Measurements from ENCODE around the gene MAVS.
"Not testable (repeated sequence)": the region's sequence is repeated elsewhere in the genome, so short reads cannot be mapped to it uniquely, and the experiment has no call there.

Gene MAVS

DNA sequence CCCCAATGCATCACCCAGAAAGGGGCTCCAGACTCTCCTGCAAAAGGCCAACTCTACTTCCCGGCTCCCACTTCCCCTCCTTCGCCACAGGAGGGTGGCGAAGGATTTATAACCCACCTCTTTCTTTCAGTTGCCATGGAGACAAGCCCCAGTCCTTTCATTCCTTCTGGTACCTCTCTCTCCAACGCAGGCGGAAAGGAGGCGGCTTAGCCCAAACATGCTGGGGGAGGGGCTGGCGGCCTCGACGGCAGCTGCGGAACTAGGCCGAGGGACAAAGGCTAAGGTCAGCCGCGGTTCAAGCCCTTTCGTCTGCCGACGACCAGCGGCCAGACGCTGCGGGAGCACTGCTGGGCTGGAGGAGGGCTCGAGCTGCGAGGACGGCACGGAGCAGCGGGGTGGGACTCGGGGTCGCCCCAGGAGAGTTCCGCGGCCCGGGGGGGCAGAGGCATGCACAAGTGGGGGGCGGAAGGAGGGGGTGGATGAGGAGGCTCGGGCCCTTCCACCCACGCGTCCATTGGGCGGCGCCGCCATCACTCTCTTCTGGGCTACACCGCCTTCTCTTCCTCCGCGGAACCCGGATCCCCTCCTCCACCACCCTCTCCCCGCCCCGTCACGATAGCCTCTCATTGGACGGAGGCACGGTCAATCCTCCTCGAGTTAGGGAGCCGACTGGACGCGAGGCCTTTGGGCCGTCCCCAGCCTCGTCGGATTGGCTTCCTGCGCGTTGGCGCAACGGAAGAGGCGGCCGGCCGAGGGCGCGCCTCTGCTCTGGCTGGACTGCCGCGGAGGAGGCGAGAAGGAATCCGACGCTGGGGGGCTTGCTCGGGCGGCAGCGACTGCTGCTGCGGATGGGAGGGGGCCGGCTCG, 42.2 kb downstream of the MAVS start, which contains the start of gene PANK2:
Gene PANK2, plus strand, starts transcription at position 766 of the 867 bp plus-strand sequence.
- DNase-seq (peak; percentile 96 to 97 (median 97)), ATAC-seq (replicated peaks) (peak; percentile 93)
- peak within 1 kb of the TSS; percentile 97 for H3K27ac Mint-ChIP-seq
- peaks cover 35% of the 10 kb centered on the region for H3K36me3 Mint-ChIP-seq (ENCODE audit: insufficient read depth)
- no peaks in the 10 kb centered on the region for H3K27me3 Mint-ChIP-seq
- no peaks in the 10 kb centered on the region for H3K9me3 Mint-ChIP-seq
- H3K4me1 Mint-ChIP-seq (ENCODE audit: low read depth in 2 of 2): peaks cover 41 to 53% of the 10 kb centered on the region in 2 donors
- peak within 1 kb of the TSS; percentile 100 for H3K4me3 Mint-ChIP-seq

GRCh38 chr20:3889489-3890397, 43.1 kb downstream of the MAVS start:
- peak in 1 of 3 experiments; percentile 7 for DNase-seq
- no peaks in the 10 kb centered on the region for H3K27me3 Mint-ChIP-seq
- peak overlapping the region; percentile 100 for H3K4me3 Mint-ChIP-seq
- peak; percentile 6 for ATAC-seq (replicated peaks)
- H3K4me1 Mint-ChIP-seq (ENCODE audit: low read depth in 2 of 2): peaks cover 42 to 55% of the 10 kb centered on the region in 2 donors
- H3K9me3 Mint-ChIP-seq: no peaks in the 10 kb centered on the region
- H3K36me3 Mint-ChIP-seq (ENCODE audit: insufficient read depth): peaks cover 38% of the 10 kb centered on the region
- peak overlapping the region; percentile 97 for H3K27ac Mint-ChIP-seq

DNA sequence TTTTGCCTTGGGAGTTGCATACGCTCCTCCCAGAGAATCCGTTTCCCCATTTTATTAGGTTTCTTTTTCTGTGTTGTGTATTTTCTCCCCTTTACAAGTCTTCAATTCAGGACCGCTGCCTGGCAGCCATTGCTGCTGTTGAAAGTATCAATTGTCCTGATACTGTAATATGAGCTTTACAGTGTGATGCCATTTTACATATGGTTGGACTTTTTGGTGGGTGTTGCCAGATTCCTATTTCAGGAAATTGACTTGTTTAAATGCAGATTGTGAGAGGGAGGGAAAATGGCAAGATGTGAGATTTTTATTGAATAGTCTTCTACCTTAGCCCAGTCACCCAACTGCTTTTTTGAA, 43.7 kb downstream of the MAVS start:
- Mint-ChIP-seq H3K27ac (peak overlapping the region; percentile 97), H3K4me1 (ENCODE audit: low read depth in 2 of 2) (peaks cover 45 to 58% of the 10 kb centered on the region in 2 donors), H3K27me3 (no peaks in the 10 kb centered on the region), H3K9me3 (no peaks in the 10 kb centered on the region), H3K4me3 (peak overlapping the region; percentile 100), H3K36me3 (ENCODE audit: insufficient read depth) (peaks cover 42% of the 10 kb centered on the region)
- ATAC-seq (replicated peaks): no peak
- DNase-seq: no peak

GRCh38 chr20:3890999-3891929, 44.6 kb downstream of the MAVS start:
- ATAC-seq (replicated peaks): no peak
- H3K27me3 Mint-ChIP-seq: no peaks in the 10 kb centered on the region
- H3K4me3 Mint-ChIP-seq: peak overlapping the region; percentile 100
- peaks cover 46 to 62% of the 10 kb centered on the region in 2 donors for H3K4me1 Mint-ChIP-seq (ENCODE audit: low read depth in 2 of 2)
- peaks cover 45% of the 10 kb centered on the region for H3K36me3 Mint-ChIP-seq (ENCODE audit: insufficient read depth)
- H3K9me3 Mint-ChIP-seq: no peaks in the 10 kb centered on the region
- H3K27ac Mint-ChIP-seq: peak overlapping the region; percentile 97
- DNase-seq: no peak

DNA sequence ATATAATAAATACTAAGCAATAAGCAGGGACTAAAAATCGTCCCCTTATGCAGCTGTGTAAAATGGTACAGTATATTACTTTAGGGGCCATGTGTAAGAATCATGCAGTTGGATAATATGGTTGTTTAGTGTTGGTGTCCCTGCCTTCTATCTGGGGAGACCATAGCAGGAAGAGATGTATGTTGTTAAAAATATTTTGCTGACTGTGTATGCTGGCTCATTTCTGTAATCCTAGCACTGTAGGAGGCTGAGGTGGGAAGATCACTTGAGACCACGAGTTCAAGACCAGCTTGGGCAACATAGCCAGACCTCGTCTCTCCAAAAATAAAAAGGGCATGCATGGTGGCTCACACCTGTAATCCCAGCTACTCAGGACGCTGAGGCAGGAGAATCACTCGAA, 48.2 kb downstream of the MAVS start:
- ATAC-seq (replicated peaks) (no peak), DNase-seq (no peak)
- H3K27me3 Mint-ChIP-seq: no peaks in the 10 kb centered on the region
- H3K9me3 Mint-ChIP-seq: no peaks in the 10 kb centered on the region
- peak overlapping the region; percentile 52 to 78 for H3K4me3 Mint-ChIP-seq
- H3K4me1 Mint-ChIP-seq (ENCODE audit: low read depth in 2 of 2): peaks cover 59 to 74% of the 10 kb centered on the region in 2 donors
- peak overlapping the region in 1 of 2 donors; percentile 75 for H3K27ac Mint-ChIP-seq
- peaks cover 45% of the 10 kb centered on the region for H3K36me3 Mint-ChIP-seq (ENCODE audit: insufficient read depth)

DNA sequence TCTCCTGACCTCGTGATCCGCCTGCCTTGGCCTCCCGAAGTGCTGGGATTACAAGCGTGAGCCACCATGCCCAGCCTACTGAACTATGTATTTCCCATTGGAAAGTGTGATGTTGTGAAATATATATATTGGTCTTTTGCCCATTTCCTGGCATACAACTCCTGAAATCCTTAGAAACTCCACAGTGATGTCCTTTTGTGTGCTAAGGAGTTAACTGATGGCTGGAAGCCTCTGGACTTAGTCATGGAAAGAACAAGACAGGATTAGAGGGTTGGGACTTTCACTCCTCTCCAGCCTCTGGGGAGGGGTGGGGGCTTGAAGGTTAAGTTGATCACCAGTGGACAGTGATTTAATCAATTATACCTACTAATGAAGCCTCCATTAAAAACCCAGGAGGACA, 49.7 kb downstream of the MAVS start:
- DNase-seq (no peak), ATAC-seq (replicated peaks) (no peak)
- no peaks in the 10 kb centered on the region for H3K9me3 Mint-ChIP-seq
- H3K4me1 Mint-ChIP-seq (ENCODE audit: low read depth in 2 of 2): peaks cover 57 to 74% of the 10 kb centered on the region in 2 donors
- H3K27ac Mint-ChIP-seq: peak overlapping the region; percentile 88 to 90
- peak overlapping the region; percentile 77 to 78 for H3K4me3 Mint-ChIP-seq
- H3K36me3 Mint-ChIP-seq (ENCODE audit: insufficient read depth): peaks cover 34% of the 10 kb centered on the region
- no peaks in the 10 kb centered on the region for H3K27me3 Mint-ChIP-seq

- DNase-seq: no peak
- ATAC-seq (replicated peaks): peak; percentile 32
- H3K36me3 Mint-ChIP-seq (ENCODE audit: insufficient read depth): peaks cover 32% of the 10 kb centered on the region
- H3K27me3 Mint-ChIP-seq: no peaks in the 10 kb centered on the region
- no peaks in the 10 kb centered on the region for H3K9me3 Mint-ChIP-seq
- H3K4me3 Mint-ChIP-seq: peak overlapping the region; percentile 77 to 78
- peak overlapping the region; percentile 88 to 90 for H3K27ac Mint-ChIP-seq
- peaks cover 59 to 74% of the 10 kb centered on the region in 2 donors for H3K4me1 Mint-ChIP-seq (ENCODE audit: low read depth in 2 of 2)
These were observed 50.4 kb downstream of the MAVS start for GRCh38 chr20:3896853-3897583.

DNA sequence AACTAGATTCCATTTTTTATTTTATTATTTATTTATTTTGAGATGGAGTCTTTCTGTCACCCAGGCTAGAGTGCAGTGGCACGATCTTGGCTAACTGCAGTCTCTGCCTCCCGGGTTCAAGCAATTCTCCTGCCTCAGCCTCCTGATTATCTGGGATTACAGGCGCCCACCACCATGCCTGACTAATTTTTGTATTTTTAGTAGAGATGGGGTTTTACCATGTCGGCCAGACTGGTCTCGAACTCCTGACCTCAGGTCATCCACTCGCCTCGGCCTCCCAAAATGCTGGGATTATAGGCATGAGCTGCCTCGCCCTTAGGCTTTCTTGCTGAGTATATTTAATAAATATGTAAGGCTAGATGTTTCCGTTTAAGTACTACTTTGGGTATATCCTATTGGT, 51.5 kb downstream of the MAVS start:
- H3K4me3 Mint-ChIP-seq: peak overlapping the region in 1 of 2 donors; percentile 78
- not testable (repeated sequence) for ATAC-seq (replicated peaks); H3K9me3 Mint-ChIP-seq; H3K27me3 Mint-ChIP-seq; DNase-seq
- H3K36me3 Mint-ChIP-seq (ENCODE audit: insufficient read depth): peaks cover 30% of the 10 kb centered on the region
- peaks cover 59 to 74% of the 10 kb centered on the region in 2 donors for H3K4me1 Mint-ChIP-seq (ENCODE audit: low read depth in 2 of 2)
- H3K27ac Mint-ChIP-seq: peak overlapping the region in 1 of 2 donors; percentile 5

DNA sequence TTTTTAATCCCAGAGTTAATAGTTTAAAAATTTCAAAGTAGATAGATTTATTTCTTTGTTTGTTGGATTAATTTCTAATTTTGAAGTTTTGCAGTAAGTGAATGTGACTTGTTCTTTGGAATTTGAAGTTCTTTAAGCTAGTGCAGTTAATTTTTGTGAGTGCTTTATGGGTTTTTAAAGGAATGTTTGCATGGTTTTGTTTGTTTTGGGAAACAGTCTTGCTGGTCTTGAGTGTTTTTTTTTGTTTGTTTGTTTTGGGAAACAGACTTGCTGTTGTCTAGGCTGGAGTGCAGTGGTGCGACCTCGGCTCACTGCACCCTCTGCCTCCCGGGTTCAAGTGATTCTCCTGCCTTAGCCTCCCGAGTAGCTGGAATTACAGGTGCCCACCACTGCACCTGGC, 52.0 kb downstream of the MAVS start:
- DNase-seq (no peak), ATAC-seq (replicated peaks) (no peak)
- peaks cover 55 to 74% of the 10 kb centered on the region in 2 donors for H3K4me1 Mint-ChIP-seq (ENCODE audit: low read depth in 2 of 2)
- H3K36me3 Mint-ChIP-seq (ENCODE audit: insufficient read depth): peaks cover 28% of the 10 kb centered on the region
- H3K4me3 Mint-ChIP-seq: peak overlapping the region; percentile 46 to 78
- H3K27me3 Mint-ChIP-seq: no peaks in the 10 kb centered on the region
- H3K27ac Mint-ChIP-seq: peak overlapping the region in 1 of 2 donors; percentile 5
- H3K9me3 Mint-ChIP-seq: no peaks in the 10 kb centered on the region

- ATAC-seq (replicated peaks): no peak
- peaks cover 26% of the 10 kb centered on the region for H3K36me3 Mint-ChIP-seq (ENCODE audit: insufficient read depth)
- DNase-seq: no peak
- H3K4me3 Mint-ChIP-seq: peak overlapping the region; percentile 46 to 78
- H3K27ac Mint-ChIP-seq: peak overlapping the region; percentile 75 to 88
- no peaks in the 10 kb centered on the region for H3K27me3 Mint-ChIP-seq
- peaks cover 62 to 79% of the 10 kb centered on the region in 2 donors for H3K4me1 Mint-ChIP-seq (ENCODE audit: low read depth in 2 of 2)
- H3K9me3 Mint-ChIP-seq: no peaks in the 10 kb centered on the region
These were observed 53.6 kb downstream of the MAVS start for GRCh38 chr20:3900187-3900604.

- peak overlapping the region; percentile 36 to 68 for H3K27ac Mint-ChIP-seq
- peak overlapping the region; percentile 13 to 56 for H3K4me3 Mint-ChIP-seq
- ATAC-seq (replicated peaks): no peak
- no peak for DNase-seq
- H3K27me3 Mint-ChIP-seq: no peaks in the 10 kb centered on the region
- H3K36me3 Mint-ChIP-seq (ENCODE audit: insufficient read depth): peaks cover 22% of the 10 kb centered on the region
- H3K9me3 Mint-ChIP-seq: no peaks in the 10 kb centered on the region
- H3K4me1 Mint-ChIP-seq (ENCODE audit: low read depth in 2 of 2): peaks cover 62 to 76% of the 10 kb centered on the region in 2 donors
These were observed 54.5 kb downstream of the MAVS start for GRCh38 chr20:3901028-3901705.

Measured in effector memory CD8-positive, alpha-beta T cell (primary cell).